HFFc6 (cell line): ENCODE data around the gene RGS6. TPM values are rescaled to one million over a fixed set of nuclear protein-coding genes. Genes with fewer than 3 reads are reported as not detected.

Source experiments
- DNase-seq: peaks from one replicate; pipeline ENCODE4 v3.0.0-alpha.2; 2018
- H3K27ac Mint-ChIP-seq: 2 replicates; pipeline ENCODE4 v1.8.0; 2020; ENCODE audit warnings: mild to moderate bottlenecking, mixed read lengths
- H3K27me3 Mint-ChIP-seq: 2 replicates; pipeline ENCODE4 v1.8.0; 2021; ENCODE audit warnings: mild to moderate bottlenecking, moderate library complexity, mixed read lengths; ENCODE audit not compliant: insufficient read depth
- H3K36me3 Mint-ChIP-seq: 2 replicates; pipeline ENCODE4 v1.8.0; 2021; ENCODE audit warnings: low read depth, mixed read lengths
- H3K4me1 Mint-ChIP-seq: 2 replicates; pipeline ENCODE4 v1.8.0; 2020; ENCODE audit warnings: low read depth, mixed read lengths
- H3K4me3 Mint-ChIP-seq: 2 replicates; pipeline ENCODE4 v1.8.0; 2020; ENCODE audit warnings: mild to moderate bottlenecking, moderate library complexity, mixed read lengths
- H3K9me3 Mint-ChIP-seq: 2 replicates; pipeline ENCODE4 v1.8.0; 2020; ENCODE audit warnings: mild to moderate bottlenecking, mixed read lengths
- total RNA-seq, 6 experiments: library from RNA; stranded (reverse); fragmentation: NEBNext Ultra II Directional; extraction: Animal tissue kit (Norgen Biotek cat#: 25700); gene quantifications; 2 replicates in 1 of 6; 3 replicates in 5 of 6; pipeline ENCODE4 v1.2.3, GENCODE V29; 2021
- TF ChIP-seq, protein P1 (sequence below): fragments of 200-600 bp; sonication (generic); IDR thresholded peaks from 2 replicates; pipeline ENCODE4 v1.5.0; 2021; ENCODE audit warnings: antibody characterized with exemption, mild to moderate bottlenecking

Gene RGS6
- total RNA-seq, 6 experiments from 2014 or later, result not detected

DNA sequence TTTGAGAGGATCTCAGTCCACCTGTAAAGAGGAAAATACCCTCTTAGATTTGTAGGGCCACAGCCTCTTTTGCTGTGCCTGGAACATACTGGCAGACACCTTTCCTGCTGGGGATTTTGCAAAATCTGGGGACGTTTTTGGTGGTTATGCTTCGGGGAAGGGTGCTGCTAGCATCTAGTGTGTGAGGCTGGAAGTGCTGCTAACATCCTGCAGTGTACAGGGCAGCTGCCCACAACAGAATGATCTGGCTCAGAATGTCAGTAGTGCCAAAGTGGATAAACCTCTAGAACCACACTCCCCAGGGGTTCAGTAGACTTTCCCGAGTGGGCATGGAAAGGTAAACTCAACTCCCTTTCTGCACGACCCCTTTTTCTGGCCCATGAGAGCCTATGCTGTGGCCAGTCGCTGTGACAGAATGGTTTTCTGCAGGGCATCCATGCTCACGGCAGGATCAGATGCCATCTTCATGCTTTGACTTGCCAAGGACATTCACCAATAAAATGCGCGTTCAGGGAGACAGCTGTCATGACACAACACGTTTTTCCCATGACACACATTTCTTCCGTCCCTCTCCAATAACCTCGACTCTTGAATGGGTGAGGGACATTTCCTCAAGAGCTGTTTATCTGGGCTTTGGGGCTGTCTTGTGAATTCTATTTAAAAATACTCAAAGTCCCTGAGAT is 240.9 kb downstream of the RGS6 start:
- no peak overlapping the region for H3K4me3 Mint-ChIP-seq
- H3K27me3 Mint-ChIP-seq, result no peaks in the 10 kb centered on the region; the same call in 1 of the 2 replicates
- H3K36me3 Mint-ChIP-seq, result no peaks in the 10 kb centered on the region
- H3K27ac Mint-ChIP-seq, result no peak overlapping the region
- TF ChIP-seq, protein P1, sequence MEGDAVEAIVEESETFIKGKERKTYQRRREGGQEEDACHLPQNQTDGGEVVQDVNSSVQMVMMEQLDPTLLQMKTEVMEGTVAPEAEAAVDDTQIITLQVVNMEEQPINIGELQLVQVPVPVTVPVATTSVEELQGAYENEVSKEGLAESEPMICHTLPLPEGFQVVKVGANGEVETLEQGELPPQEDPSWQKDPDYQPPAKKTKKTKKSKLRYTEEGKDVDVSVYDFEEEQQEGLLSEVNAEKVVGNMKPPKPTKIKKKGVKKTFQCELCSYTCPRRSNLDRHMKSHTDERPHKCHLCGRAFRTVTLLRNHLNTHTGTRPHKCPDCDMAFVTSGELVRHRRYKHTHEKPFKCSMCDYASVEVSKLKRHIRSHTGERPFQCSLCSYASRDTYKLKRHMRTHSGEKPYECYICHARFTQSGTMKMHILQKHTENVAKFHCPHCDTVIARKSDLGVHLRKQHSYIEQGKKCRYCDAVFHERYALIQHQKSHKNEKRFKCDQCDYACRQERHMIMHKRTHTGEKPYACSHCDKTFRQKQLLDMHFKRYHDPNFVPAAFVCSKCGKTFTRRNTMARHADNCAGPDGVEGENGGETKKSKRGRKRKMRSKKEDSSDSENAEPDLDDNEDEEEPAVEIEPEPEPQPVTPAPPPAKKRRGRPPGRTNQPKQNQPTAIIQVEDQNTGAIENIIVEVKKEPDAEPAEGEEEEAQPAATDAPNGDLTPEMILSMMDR, result no peak
- H3K9me3 Mint-ChIP-seq, result peaks cover 36% of the 10 kb centered on the region
- no peak for DNase-seq
- no peaks in the 10 kb centered on the region for H3K4me1 Mint-ChIP-seq

DNA sequence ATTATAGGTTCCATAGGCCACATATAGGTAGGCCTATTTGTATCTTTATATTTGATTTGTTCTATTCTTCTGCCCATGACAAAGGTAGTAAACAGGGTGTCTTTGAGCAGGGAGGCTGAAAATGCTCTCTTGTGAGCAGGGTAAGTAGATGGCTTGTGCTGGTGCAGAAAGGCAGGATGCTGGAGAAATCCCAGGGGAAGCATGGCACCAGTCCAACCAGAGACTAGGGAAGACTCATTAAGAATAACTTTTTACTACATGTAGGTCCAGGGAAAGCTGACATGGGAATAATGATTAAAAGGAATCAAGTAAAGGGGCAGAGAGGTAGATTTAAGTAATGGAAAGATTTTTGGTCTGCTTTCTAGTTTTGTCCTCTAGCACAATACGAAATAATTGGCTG is 245.0 kb downstream of the RGS6 start:
- Mint-ChIP-seq H3K4me1 (no peaks in the 10 kb centered on the region), H3K4me3 (no peak overlapping the region), H3K27me3 (no peaks in the 10 kb centered on the region; the same call in 1 of the 2 replicates), H3K27ac (no peak overlapping the region), H3K36me3 (no peaks in the 10 kb centered on the region), H3K9me3 (peaks cover 46% of the 10 kb centered on the region)
- TF ChIP-seq, protein P1, result no peak
- DNase-seq, result no peak

DNA sequence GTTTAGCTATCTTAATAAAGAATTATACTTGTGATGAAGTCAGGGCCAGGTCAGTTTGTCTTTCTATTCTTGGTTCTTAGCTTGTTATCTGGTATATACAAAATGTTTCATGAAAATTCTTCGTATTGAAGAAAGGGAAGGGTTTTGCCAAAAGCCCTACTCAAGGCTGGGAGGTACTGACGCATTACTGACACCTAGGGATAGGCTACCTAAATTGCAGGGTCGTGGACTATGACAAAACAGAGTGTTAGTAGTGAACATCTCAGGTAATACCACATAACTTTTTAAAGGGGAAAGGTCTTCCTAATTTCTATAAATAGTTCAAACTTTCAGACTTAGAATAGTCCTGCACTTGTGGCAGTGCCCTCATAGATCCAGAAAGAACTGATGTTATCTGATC is 246.3 kb downstream of the RGS6 start:
- Mint-ChIP-seq H3K27ac (no peak overlapping the region), H3K27me3 (no peaks in the 10 kb centered on the region; the same call in 1 of the 2 replicates), H3K9me3 (peaks cover 52% of the 10 kb centered on the region), H3K4me3 (no peak overlapping the region), H3K4me1 (no peaks in the 10 kb centered on the region), H3K36me3 (no peaks in the 10 kb centered on the region)
- TF ChIP-seq, protein P1, result no peak
- DNase-seq, result no peak

DNA sequence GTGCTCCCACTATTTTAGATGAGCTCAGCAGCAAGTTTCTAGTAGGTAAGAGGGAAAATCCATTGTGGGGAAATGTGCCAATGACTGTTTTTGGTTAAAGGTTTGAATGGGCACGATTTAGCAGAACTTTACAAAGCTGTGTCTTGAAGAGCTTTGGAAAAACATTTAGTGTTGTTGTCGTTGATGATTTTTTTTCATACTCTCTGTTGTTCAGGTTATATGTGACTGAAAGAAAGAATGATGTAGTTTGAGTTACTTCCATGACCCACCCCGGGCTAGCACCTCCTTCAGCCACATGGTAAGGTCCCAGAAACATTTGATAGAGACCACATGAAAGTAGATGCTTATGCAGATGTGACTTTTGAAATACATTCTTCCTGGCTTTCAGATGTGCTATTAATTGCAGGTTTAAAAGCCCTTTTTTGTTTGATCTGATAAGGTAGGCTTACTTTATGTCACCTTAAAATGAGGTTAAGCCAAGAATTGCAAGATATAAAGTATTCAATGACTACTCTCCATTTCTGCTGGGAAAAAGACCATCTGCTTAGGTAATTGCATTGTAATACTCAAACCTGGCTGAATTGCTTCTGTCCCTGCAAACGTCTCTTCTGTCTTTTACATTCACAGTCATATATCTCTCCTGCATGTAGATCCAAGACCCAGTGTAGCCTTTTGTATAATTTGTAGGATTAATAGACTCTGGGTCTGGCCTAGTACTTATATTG is 250.6 kb downstream of the RGS6 start:
- TF ChIP-seq, protein P1, result no peak
- Mint-ChIP-seq H3K4me1 (no peaks in the 10 kb centered on the region), H3K27me3 (no peaks in the 10 kb centered on the region), H3K9me3 (peaks cover 49% of the 10 kb centered on the region), H3K27ac (no peak overlapping the region), H3K36me3 (no peaks in the 10 kb centered on the region), H3K4me3 (no peak overlapping the region)
- DNase-seq, result no peak

DNA sequence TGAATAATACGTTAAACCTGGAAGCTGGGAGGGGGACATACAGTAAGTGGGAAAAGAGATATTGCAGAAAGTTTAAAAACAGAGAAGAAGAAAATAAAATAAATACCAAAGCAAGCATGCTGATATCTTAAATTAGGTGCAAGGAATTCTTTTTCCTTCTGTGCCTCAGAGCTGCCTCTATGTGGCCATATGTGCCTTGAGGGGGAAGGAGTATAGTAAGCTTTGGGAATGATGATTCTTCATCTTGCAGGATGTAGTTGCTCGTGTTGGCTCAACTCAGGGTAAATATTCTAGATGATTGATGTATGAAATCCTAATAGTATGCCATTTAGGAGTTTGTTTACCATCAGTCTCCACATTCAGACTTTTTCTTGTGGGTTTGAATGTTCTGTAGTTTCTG is 251.4 kb downstream of the RGS6 start:
- H3K9me3 Mint-ChIP-seq, result peaks cover 47% of the 10 kb centered on the region

More for the DNA sequence above, 251.4 kb downstream of the RGS6 start:
- H3K27ac Mint-ChIP-seq, result no peak overlapping the region
- DNase-seq, result no peak
- H3K36me3 Mint-ChIP-seq, result no peaks in the 10 kb centered on the region
- TF ChIP-seq, protein P1, result no peak
- H3K27me3 Mint-ChIP-seq, result no peaks in the 10 kb centered on the region
- H3K4me1 Mint-ChIP-seq, result no peaks in the 10 kb centered on the region
- no peak overlapping the region for H3K4me3 Mint-ChIP-seq
